ENCODE results near the gene NDRG4. TPM values are rescaled to one million over a fixed set of nuclear protein-coding genes. Genes with fewer than 3 reads are reported as not detected.

The NDRG4 gene
- total RNA-seq, 1 donor from 2014 or later = 337 TPM

DNA sequence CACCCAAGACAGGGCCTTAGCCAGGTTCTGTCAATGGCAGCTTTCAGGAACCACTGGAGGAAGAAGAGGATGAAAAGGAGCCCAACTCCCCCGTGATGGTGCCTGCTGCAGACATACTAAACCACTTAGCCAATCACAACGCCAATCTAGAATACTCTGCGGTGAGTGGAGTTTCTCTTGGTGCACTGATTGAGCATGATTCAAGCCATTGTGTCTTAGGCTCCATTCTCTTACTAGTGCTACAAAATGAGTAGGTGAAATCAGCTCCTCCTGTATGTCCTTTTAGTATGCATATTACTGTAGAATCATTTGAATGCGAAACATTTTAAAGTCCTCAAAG, 16.8 kb downstream of the NDRG4 start:
- ATAC-seq (no peak), DNase-seq (ENCODE audit: missing footprints) (no peak)
- intact Hi-C loops (cut with DNase I) = loop anchor here (5.0 to 10.0 kb wide), 3 partner anchors 108 to 1329 kb away; partner anchors contain the start of genes CNOT1, GOT2, PSME3IP1 and RSPRY1

DNA sequence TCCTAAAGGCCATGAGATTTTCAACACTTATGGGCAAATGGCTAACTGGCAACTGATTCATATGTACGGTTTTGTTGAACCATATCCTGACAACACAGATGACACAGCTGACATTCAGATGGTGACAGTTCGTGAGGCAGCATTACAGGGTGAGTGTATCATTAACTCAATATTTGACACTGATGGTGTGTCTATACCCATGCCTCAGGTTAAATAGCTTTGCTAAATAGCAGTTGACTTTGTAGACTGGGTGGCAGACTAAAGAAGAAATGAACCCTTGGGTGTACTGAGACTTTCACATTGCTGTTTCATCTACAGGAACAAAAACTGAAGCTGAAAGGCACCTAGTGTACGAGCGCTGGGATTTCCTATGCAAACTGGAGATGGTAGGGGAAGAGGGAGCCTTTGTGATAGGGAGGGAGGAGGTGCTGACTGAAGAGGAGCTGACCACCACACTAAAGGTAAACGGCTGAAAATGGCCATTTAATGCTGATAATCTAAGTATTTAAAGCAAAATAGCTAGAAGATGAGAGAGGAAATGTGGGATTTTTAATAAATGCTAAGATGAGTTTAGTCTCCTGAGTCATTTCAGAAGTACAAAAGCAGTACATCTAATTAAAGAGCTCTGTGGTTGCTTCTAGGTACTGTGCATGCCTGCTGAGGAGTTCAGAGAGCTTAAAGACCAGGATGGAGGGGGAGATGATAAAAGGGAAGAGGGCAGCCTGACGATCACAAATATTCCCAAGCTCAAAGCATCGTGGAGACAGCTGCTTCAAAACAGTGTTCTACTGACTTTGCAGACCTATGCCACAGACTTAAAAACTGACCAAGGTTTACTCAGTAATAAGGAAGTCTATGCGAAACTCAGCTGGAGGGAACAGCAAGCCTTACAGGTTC, 18.4 kb downstream of the NDRG4 start:
- no peak for DNase-seq (ENCODE audit: missing footprints)
- intact Hi-C loops (cut with DNase I) = loop anchor here (5.0 to 10.0 kb wide), 3 partner anchors 106 to 1331 kb away; partner anchors contain the start of genes CNOT1, GOT2, PSME3IP1 and RSPRY1
- ATAC-seq = no peak

DNA sequence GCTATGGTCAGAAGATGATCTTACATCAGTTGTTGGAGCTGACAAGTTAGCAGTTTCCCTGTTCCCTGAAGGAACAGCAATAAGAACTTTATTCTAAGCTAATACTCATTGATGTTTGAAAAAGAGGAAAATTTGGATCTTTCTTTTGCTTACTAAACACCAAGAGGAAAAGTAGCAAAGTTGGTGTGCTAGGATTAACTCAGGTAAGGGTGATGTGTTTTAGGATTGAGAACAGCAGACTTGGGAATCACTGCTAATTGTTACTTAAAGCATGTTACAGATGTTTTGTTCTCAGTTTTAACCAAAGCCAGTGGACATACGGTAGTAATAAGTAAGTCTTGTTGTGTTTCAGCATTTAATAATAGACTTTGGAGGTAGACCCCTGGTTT, 19.0 kb downstream of the NDRG4 start:
- intact Hi-C loops (cut with DNase I) = loop anchor here (5.0 to 10.0 kb wide), 3 partner anchors 106 to 1332 kb away; partner anchors contain the start of genes CNOT1, GOT2, PSME3IP1 and RSPRY1
- no peak for ATAC-seq
- DNase-seq (ENCODE audit: missing footprints) = no peak

DNA sequence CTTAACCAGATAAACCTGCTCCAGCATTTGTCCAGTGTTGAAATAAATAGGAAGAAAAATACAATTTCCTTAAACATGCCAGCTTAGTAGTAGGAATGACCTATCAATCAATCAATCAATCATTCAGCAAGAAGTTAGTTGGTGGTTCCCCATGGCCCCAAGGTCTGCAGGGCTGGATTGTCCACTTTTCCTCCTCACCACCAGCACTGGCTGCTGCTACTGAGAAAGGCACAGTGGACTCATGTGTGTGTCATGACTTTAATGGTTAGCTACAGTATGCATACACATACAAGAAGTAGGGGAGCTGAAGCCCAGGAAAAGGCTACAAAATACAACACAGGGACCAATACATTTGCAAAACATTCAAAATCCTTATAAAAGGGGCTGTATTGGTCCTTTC, 19.8 kb downstream of the NDRG4 start:
- intact Hi-C loops (cut with DNase I) = loop anchor here (5.0 to 10.0 kb wide), 4 partner anchors 65 to 1332 kb away; partner anchors contain the start of genes CNOT1, GOT2, PSME3IP1 and RSPRY1
- ATAC-seq (no peak), DNase-seq (ENCODE audit: missing footprints) (no peak)

DNA sequence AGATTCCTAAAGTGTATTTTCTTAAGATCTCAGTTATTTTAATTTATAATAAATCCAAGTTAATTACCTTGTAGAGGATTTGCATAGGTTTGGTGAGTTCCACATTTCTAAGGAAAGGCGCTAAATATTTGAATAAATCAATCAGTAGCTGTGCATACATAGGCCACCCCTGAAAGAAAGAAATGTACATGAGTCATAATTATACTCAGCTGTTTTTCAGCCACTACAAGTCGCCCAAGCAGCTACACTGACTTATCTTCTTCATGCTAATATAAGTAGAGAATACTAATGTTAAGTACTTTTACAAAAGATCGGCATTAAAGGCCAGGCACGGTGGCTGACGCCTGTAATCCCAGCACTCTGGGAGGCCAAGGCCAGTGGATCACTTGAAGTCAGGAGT, 30.2 kb downstream of the NDRG4 start:
- intact Hi-C loops (cut with DNase I) = loop anchor here (5.0 kb wide), 1 partner anchor 97 kb away; the partner anchor contains the start of gene CNOT1
- DNase-seq (ENCODE audit: missing footprints) = no peak
- no peak for ATAC-seq

DNA sequence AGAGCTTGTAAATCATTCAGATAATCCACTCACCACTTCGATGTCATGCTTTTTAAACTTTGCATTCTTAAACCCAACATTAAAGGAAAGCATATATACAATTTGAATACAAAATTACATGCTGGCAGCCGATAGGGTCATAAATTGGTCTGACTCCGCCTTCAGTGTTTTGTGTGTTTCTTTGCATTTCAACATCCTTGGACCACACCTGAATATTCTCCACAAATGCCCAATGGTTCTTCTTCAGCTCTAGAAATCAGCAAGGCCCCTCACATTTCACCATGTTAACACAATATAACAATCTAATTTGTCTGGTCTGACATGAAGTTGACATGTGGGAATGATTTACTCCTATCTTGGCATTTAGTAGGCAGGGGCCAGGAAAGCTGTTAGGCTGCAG, 32.5 kb downstream of the NDRG4 start:
- DNase-seq (ENCODE audit: missing footprints) (no peak), ATAC-seq (no peak)
- intact Hi-C loops (cut with DNase I) = loop anchor here (5.0 kb wide), 1 partner anchor 95 kb away; the partner anchor contains the start of gene CNOT1

DNA sequence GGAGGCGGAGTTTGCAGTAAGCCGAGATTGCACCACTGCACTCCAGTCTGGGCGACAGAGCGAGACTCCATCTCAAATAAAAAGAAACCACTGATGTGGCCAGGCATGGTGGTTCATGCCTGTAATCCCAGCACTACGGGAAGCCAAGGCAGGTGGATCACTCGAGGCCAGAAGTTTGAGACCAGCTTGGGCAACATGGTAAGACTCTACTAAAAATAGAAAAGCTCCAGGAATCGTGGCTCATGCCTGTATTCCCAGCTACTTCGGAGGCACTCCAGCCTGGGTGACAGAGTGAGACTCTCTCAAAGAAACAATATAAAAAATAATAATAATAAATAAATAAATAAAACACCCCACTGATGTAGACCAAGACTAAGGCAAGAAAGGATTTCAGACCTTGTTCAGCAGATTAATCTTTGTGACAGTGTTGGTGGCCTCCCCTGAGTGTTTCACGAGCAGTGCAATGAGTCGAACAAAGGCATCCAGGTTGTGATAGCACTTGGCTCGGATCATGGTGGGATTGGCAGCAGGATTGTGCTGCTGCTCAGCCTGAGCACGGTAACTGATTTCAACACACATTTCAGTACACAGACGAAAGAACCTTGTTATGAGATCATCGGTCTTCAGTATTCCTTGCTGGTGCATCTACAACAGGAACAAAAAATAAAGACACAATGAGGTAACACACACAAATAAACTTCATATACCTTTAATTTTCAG, 34.0 kb downstream of the NDRG4 start:
- intact Hi-C loops (cut with DNase I) = loop anchor here (5.0 kb wide), 1 partner anchor 93 kb away; the partner anchor contains the start of gene CNOT1
- DNase-seq (ENCODE audit: missing footprints) (no peak), ATAC-seq (peak; percentile 84)

DNA sequence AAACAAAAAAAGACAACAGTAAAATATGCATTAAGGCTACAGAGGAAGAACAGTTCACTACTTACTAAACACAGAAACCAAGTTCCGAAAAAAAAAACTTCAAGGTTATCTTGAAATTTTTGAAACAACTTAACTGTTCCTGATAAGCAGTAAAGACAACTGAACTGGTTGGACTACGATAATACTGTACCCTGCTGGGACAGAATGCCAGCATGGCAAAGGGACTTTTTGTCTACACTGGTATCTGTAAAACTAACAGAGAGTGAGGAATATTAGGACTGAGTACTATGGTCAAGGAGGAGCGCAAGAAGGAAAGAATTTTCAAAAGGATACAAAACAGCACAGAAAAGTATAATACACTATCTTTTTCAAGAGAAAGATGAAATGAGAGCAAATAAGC, 35.2 kb downstream of the NDRG4 start:
- DNase-seq (ENCODE audit: missing footprints) = no peak
- ATAC-seq = peak; percentile 34
- intact Hi-C loops (cut with DNase I) = no loop called here

DNA sequence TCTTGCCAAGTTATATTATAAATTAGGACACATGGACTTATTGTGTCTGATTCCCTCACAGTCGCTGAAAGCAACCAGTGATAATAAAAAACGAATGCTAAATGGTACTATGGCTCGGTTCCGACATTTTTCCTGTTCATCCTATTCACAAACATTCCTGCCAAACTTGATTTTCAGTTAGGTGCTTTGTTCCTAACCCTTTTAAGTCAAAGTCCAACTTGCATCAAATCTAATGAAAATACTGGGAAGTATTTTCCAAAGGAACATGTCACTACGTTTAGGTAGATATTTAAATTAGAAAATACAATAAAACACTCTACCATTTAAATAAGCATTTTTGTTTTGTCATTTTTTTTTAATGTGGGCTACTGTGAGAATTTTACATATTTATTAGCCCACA, 36.3 kb downstream of the NDRG4 start:
- ATAC-seq = no peak
- no peak for DNase-seq (ENCODE audit: missing footprints)
- intact Hi-C loops (cut with DNase I) = no loop called here

DNA sequence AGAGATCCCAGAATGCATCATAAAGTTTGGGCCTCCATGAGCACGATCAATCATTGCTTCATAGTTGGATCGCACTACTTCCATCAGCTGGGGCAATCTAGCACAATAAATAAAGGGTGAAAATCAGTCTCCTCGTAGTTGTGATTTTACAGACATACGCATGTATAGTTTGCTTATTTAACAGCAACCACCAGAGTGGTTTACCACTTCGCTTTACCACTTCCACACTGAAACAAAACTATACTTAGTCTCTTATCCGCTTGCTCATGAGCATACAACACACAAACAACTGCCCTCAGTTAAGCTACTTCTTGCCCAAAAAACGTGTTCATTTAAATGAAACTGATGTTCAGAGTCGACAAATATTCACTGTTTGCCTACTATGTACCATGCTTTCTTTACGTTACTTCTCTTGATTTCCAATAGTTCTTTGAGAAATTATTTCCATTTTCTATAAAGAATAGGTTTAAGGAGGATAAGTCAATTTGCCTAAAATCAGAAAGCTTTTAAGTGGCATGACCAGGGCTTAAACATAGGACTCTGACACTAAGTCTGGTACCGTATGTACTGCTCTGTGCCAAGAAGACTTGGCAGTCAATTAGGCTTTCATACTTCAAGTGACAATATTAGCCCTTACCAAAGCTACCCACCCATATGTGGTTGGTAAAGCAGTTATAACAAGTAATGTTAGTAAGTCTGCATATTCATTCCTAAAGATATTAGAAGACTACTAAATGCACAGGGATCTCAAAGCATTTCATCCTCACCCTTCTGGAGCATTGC, 37.4 kb downstream of the NDRG4 start:
- ATAC-seq (no peak), DNase-seq (ENCODE audit: missing footprints) (no peak)
- intact Hi-C loops (cut with DNase I) = no loop called here

DNA sequence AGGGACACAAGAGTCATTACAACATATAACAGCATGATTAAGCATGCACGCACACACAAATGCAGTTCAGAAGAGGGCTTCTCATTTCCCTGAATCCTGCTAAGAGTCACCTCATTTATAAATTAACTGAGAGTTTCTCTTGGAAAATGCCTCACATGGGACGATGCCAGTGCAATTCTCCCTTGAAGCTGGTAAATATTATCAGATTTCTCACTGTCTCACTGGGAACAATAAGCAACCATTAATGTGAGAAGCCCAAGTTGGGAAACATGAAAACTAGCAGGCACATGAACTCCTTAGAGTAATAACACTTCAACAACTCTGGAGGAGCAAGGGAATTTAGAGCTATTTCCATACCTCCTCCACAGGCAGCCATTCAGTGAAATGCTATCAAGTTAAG, 41.8 kb downstream of the NDRG4 start:
- ATAC-seq = no peak
- DNase-seq (ENCODE audit: missing footprints) = no peak
- intact Hi-C loops (cut with DNase I) = loop anchor here (5.0 kb wide), 1 partner anchor 36 kb away; no protein-coding TSS in a partner anchor

DNA sequence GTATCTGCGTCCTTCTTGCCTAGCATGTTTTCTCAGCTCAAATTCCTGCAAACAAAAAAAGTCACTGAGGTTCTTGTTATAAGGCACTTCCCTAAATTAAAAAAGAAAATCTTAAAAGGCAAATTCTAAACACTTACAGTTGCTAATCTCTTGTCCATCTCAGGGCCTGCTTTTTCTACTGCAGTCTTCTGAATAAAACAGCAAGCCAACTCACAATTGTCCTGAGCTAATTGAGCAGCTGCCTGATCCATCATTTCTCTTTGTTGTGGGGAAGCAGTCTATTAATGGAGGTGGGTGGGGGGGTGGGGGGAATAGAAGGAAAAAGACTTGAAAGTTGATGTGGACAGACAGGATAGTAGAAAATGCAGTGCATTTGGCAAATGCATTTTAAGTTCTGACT, 42.3 kb downstream of the NDRG4 start:
- ATAC-seq = no peak
- intact Hi-C loops (cut with DNase I) = loop anchor here (5.0 kb wide), 1 partner anchor 35 kb away; no protein-coding TSS in a partner anchor

DNA sequence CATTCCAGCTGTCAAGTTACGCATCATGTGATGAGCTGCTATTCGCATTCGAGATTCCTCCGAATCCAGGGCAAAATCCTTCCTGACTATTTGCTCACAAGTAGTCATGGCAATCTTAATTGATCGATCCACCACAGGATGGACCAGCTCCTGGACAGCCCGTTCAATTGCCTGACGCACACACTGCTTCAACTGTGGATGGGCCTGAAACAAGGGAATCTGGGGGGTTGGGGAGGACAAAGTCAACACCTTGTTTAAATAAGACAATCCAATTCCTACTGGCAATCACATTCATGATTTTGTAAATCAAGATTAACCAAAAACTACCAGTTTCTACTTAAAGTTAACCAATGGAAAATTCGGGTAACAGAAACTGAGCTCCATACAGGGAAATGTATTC, 43.7 kb downstream of the NDRG4 start:
- ATAC-seq (no peak), DNase-seq (ENCODE audit: missing footprints) (no peak)
- intact Hi-C loops (cut with DNase I) = loop anchor here (5.0 kb wide), 1 partner anchor 34 kb away; no protein-coding TSS in a partner anchor

More for the DNA sequence above, 42.3 kb downstream of the NDRG4 start:
- no peak for DNase-seq (ENCODE audit: missing footprints)

DNA sequence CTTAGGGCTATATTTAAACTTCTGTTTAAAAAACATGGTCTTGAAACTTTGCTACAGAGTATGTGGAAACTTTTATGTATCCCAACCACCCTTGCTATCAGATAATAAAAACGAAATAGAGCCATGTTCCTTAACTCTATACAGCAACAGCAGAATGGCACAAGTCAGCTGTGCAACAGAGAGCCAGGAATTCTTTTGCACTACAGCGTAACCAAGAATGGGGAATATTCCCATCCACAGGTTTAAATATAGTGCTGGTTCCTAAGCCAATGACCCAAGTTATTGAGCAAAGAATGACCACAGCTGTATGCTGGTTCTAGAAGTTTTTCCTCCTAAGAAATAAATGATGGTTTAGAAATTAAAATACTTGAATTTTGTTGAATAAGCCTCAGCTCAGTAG, 48.4 kb downstream of the NDRG4 start:
- DNase-seq (ENCODE audit: missing footprints) (no peak), ATAC-seq (peak; percentile 61)
- intact Hi-C loops (cut with DNase I) = no loop called here

DNA sequence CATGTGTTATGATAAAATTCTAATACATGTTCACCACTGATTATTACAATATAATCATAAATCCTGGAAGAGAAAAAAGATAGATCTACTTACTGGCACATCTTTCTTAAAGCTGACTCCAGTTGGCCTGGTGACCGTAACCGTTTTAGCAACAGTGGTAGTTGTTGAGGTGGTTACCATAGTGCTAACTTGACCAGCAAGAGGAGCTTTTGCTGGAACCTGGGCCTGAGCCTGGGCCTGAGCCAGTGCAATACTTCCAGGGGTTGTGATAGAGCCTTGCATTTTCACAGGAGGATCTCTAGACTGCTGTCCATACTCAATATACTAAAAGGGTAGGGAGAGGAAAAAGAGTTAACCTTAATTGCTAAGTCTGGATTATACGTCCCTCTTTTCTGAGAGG, 51.6 kb downstream of the NDRG4 start:
- no peak for DNase-seq (ENCODE audit: missing footprints)
- ATAC-seq = peak; percentile 89
- intact Hi-C loops (cut with DNase I) = no loop called here

DNA sequence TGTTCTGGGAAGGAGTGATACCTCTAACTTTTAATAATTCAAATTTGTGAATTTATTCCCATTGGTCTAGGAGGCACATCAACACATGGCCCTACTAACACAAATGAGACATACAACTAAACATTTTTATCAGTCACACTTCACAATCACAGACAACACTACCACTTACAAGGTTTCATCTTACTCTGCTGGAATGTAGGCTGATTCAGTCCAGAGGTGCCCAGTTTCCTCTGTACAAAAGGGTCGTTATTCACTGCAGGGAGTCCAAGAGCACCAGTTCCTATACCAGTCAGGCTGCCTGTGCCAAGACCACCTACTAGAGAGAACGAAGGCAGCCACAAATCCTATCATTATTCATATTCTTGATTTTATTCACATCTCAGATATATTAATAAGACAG, 56.7 kb downstream of the NDRG4 start:
- DNase-seq (ENCODE audit: missing footprints) (no peak), ATAC-seq (no peak)
- intact Hi-C loops (cut with DNase I) = no loop called here

All from Right ventricle myocardium inferior (tissue), 1 donor.